ENCODE measurements around the gene BST1. TPM values are rescaled to one million over a fixed set of nuclear protein-coding genes. Genes with fewer than 3 reads are reported as not detected.

The BST1 gene, protein sequence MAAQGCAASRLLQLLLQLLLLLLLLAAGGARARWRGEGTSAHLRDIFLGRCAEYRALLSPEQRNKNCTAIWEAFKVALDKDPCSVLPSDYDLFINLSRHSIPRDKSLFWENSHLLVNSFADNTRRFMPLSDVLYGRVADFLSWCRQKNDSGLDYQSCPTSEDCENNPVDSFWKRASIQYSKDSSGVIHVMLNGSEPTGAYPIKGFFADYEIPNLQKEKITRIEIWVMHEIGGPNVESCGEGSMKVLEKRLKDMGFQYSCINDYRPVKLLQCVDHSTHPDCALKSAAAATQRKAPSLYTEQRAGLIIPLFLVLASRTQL
- total RNA-seq (2014; rRNA removed; shearing (Covaris generic); ENCODE audit: low replicate concordance), result 0.41 and 1.0 TPM in 2 replicates

DNA sequence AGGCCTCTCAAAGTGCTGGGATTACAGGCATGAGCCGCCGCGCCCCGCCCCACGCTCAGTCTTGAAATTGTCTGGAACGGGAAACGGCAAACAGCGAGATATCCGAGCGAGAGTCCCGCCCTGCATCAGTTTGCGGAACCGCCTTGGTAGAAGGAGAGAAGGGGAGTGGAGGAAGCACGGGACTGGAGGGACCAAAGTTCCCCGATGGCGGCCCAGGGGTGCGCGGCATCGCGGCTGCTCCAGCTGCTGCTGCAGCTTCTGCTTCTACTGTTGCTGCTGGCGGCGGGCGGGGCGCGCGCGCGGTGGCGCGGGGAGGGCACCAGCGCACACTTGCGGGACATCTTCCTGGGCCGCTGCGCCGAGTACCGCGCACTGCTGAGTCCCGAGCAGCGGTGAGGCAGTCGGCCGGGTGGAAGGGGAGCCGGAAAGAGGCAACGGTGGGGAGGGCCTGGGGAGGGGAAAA lies at the start of gene BST1:
TSS of gene BST1 (plus strand) at position 125 of the 463 bp plus-strand sequence. CDS start at position 205, 80 bp downstream.
- DNase-seq (ENCODE audit: low read depth), result no peak
- in situ Hi-C loops (cut with HindIII; ENCODE audit: low pct_unique_long_range_greater_than_20kb, low sequenced_read_pairs), result no loop called here

GRCh38 chr4:15653420-15653819 lies 49.4 kb upstream of the BST1 start:
- in situ Hi-C loops (cut with HindIII; ENCODE audit: low pct_unique_long_range_greater_than_20kb, low sequenced_read_pairs), result no loop called here
- no peak for DNase-seq (ENCODE audit: low read depth)

DNA sequence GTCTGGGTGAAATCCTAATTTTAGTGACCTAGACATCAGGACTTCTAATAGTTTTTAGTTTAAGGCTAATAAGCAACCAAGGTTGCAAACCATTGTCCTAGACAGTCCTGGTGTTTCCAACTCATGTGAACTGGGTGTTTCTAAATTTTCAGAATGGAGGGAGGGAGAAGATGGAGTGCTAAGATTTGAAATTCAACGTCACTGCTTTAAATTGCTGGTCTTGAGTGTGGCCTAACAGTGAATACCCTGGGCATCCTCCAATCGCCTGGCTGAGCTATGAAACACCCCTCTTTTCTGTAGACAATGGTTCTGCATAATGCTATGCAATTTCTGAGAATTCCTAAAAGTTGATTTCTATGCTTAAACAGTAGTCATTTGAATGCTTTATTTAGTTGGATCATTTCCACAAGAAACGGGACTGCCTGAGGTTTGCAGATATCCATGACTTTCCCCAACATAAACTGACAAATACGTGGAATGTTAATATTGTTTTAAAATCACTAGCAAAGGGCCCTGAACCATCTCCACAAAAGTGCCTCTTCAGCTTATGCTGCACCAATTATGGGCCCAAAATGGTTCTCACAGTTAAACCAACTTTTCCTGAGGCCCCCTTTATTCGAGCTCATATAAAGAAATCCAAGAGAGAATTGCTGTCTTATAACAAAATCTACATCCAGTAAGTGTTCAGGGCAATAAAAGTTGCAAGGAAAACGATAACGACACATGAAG lies 48.8 kb upstream of the BST1 start:
- DNase-seq (ENCODE audit: low read depth), result peak; percentile 43
- in situ Hi-C loops (cut with HindIII; ENCODE audit: low pct_unique_long_range_greater_than_20kb, low sequenced_read_pairs), result no loop called here

- peak; percentile 56 for DNase-seq (ENCODE audit: low read depth)
- in situ Hi-C loops (cut with HindIII; ENCODE audit: low pct_unique_long_range_greater_than_20kb, low sequenced_read_pairs), result no loop called here
Observed at GRCh38 chr4:15654593-15655222, 48.2 kb upstream of the BST1 start.

GRCh38 chr4:15655223-15656037 lies 47.4 kb upstream of the BST1 start, which contains the start of gene FBXL5:
Gene FBXL5 (minus strand): TSS chr4:15655357. CDS start chr4:15655287, 70 bp downstream.
- DNase-seq (ENCODE audit: low read depth), result peak; percentile 85
- in situ Hi-C loops (cut with HindIII; ENCODE audit: low pct_unique_long_range_greater_than_20kb, low sequenced_read_pairs), result no loop called here

DNA sequence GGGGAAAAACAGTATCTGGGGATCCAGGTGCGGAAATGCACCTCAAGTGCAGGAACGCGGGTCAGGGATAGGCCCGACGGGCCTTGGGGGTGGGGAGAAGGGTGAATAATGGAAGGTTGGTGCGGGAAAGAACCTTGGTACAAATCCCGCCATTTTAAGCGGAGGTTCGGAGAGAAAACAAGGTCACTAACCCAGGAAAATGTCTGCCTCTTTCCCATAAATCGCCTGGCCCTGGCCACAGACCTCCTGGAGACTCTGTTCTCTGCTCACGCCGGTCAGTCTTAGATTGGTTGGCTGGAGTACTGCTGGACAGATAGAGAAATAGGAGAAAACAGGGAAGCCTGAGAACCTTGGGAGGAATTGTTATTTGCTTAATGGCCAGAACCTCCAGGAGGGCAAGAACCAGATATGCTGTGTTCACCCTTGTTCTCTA lies 46.8 kb upstream of the BST1 start:
- DNase-seq (ENCODE audit: low read depth), result peak; percentile 49
- in situ Hi-C loops (cut with HindIII; ENCODE audit: low pct_unique_long_range_greater_than_20kb, low sequenced_read_pairs), result no loop called here

DNA sequence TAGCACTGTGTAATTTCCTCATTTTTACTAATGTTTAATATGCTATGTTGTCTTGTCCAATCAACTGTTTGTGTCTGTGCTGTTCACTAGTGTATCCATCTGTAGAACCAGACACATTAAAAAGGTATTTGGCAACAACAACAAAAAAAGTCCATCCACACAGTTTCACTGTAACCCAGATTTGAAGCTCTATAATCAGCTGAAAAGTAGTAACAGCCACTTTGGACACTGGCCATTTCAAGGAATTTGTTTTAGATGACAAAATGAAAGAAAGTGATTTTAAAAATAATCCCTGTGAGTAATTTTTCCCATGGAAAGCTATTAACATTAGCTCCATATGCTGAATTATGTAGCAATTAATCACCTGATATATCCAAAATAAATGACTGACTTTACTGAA lies 45.5 kb upstream of the BST1 start:
- in situ Hi-C loops (cut with HindIII; ENCODE audit: low pct_unique_long_range_greater_than_20kb, low sequenced_read_pairs), result no loop called here
- no peak for DNase-seq (ENCODE audit: low read depth)

DNA sequence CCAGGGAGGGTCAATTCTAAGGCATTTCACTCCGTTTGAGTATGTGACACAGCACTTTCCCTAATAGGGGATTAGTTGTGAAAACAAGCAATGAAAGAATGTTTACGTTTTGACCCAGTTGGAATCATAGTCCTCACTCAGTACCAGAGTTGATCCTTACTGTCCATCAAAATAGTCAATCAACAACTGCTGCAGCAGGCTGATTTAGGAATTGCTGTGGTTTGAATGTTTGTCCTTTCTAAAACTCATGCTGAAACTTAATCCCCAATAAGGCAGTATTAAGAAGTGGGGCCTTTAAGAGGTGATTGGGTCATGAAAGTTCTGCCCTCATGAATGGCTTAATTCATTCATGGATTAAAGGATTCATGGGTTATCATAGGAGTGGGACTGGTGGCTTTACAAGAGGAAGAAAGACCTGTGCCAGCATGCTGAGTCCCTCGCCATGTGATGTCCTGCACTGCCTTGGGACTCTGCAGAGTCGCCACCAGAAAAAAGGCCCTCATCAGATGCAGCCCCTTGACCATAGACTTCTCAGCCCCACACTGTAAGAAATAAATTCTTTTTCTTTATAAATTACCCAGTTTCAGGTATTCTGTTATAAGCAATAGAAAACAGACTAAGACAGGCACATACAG lies 44.6 kb upstream of the BST1 start:
- no peak for DNase-seq (ENCODE audit: low read depth)
- in situ Hi-C loops (cut with HindIII; ENCODE audit: low pct_unique_long_range_greater_than_20kb, low sequenced_read_pairs), result no loop called here

GRCh38 chr4:15658781-15659180 lies 44.1 kb upstream of the BST1 start:
- in situ Hi-C loops (cut with HindIII; ENCODE audit: low pct_unique_long_range_greater_than_20kb, low sequenced_read_pairs), result no loop called here

DNA sequence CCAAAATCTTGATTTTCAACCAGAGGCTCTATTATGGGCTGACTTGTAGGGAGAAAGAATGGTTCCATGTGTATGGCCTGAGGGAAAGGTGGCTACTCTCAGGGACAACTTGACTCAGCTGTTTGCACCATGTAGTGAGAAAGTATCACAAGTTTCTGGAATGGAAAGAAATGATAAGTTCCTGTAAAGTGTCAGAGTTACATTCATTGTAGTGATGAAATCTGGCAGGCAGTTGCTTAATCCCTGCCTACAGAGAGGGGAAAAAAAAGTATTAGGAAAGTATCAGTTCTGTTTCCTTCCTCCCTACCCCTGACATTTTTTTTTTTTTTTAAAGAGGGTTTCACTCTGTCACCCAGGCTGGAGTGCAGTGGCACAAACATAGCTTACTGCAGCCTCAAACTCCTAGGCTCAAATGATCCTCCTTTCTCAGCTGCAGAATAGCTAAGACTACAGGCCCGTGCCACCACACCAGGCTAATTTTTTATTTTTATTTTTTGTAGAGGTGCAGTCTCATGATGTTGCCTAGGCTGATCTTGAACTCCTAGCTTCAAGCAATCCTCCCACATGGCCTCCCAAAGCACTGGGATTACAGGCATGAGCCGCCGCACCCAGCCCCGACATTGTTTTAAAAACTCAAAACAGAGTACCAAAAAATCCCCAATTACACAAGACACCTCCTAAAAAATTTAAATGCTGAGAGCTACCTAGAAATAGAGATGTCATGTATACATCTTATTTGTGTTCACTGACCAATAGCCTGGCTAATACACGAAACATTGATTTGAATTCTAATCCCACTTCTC lies 42.9 kb upstream of the BST1 start:
- no peak for DNase-seq (ENCODE audit: low read depth)
- in situ Hi-C loops (cut with HindIII; ENCODE audit: low pct_unique_long_range_greater_than_20kb, low sequenced_read_pairs), result no loop called here

More at GRCh38 chr4:15658781-15659180, 44.1 kb upstream of the BST1 start:
- no peak for DNase-seq (ENCODE audit: low read depth)

DNA sequence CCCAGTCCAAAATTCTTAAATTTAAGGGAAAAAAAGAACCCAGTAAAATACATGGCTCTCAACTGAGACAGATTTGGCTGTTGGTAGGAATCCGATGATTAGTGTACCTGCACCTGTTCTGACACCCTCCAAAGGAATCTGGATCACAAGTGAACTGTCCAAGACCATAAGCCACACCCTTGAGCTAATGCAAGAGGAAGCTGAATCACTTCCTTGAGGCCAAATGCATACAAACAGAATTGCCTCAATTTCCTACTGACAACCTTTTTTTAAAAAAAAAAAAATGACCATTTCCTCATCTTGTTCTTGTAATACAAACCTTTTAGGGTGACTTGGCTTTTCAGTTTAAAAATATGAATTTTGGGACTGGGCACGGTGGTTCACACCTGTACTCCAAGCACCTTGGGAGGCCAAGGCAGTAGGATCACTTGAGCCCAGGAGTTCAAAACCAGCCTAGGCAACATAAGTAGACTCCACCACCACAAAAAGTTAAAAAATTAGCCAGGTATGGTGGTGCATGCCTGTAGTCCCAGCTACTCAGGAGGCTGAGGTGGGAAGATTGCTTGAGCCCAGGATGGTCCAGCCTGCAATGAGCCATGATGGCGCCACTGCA lies 37.0 kb upstream of the BST1 start:
- no peak for DNase-seq (ENCODE audit: low read depth)

DNA sequence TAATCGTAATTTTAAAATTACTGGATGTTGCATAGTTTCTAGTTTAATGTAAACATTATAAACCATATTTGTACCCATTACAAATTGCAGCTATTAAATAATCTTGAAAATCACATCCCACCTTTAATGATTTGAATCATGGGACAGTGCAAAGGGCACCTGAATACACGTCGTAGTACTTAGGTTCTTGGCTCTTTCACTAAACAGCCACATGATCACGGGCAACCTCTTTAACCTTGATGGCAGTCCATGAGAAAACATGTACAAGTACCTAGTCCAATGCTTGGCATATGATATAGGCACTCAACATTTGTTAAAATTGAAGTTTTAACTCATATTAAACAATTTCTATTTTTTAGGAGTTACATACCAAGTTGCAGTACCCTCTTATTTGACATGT lies 35.9 kb upstream of the BST1 start:
- in situ Hi-C loops (cut with HindIII; ENCODE audit: low pct_unique_long_range_greater_than_20kb, low sequenced_read_pairs), result no loop called here
- no peak for DNase-seq (ENCODE audit: low read depth)

More for the DNA sequence above, 37.0 kb upstream of the BST1 start:
- in situ Hi-C loops (cut with HindIII; ENCODE audit: low pct_unique_long_range_greater_than_20kb, low sequenced_read_pairs), result no loop called here

- no peak for DNase-seq (ENCODE audit: low read depth)
- in situ Hi-C loops (cut with HindIII; ENCODE audit: low pct_unique_long_range_greater_than_20kb, low sequenced_read_pairs), result no loop called here
Observed at GRCh38 chr4:15668566-15669435, 34.1 kb upstream of the BST1 start.

DNA sequence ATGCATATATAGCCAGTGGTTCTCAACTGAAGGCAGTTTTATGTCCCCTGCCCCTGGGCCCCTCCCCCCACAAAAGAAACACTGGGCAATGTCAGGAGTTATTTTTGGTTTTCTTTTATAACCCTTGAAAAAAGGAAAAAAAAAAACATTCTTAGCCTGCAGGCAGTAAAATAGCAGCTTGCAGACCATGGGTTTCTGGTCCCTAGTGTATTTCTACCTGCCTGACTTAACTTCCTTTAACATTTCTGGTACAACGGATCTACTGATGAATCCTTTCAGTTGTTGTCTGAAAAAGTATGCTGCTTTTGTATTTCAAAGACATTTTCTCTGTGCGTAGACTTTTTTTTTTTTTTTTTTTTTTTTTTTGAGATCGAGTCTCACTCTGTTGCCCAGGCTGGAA lies 32.3 kb upstream of the BST1 start:
- in situ Hi-C loops (cut with HindIII; ENCODE audit: low pct_unique_long_range_greater_than_20kb, low sequenced_read_pairs), result no loop called here
- no peak for DNase-seq (ENCODE audit: low read depth)

DNA sequence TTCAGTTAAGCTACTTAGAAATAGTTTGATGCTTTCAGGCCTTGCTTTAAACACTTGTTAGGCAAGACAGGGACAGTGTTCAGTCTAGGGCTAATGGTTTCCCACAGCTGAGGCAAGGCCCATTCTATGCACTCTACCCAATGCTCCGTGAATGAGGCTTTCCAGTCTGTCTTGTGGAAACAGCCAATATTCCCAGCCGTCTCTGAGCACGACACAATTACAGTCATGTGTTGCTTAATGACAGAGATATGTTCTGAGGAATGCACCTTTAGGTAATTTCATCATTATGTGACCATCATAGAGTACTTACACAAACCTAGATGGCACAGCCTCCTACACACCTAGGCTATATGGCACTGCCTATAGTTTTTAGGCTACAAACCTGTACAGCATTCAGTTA lies 30.8 kb upstream of the BST1 start:
- in situ Hi-C loops (cut with HindIII; ENCODE audit: low pct_unique_long_range_greater_than_20kb, low sequenced_read_pairs), result no loop called here
- no peak for DNase-seq (ENCODE audit: low read depth)

- DNase-seq (ENCODE audit: low read depth), result no peak
- in situ Hi-C loops (cut with HindIII; ENCODE audit: low pct_unique_long_range_greater_than_20kb, low sequenced_read_pairs), result no loop called here
Observed at GRCh38 chr4:15673337-15673736, 29.5 kb upstream of the BST1 start.

All from Caki2 (cell line).